IMR-90 (cell line): ENCODE data around the gene HAVCR2. TPM values are rescaled to one million over a fixed set of nuclear protein-coding genes. Genes with fewer than 3 reads are reported as not detected.

Experiments
- ATAC-seq: fragments of 200-7000 bp; cut with Tn5 transposase; 2 replicates; pipeline ENCODE4 v1.9.1; 2020; ENCODE audit warnings: low read depth, mild to moderate bottlenecking, moderate library complexity
- BruUV-seq: library from RNA; stranded (reverse); fragments of 400-500 nt; replicated peaks from 2 replicates; lab custom pipeline; 2021; lab: Mats Ljungman, UMichigan
- CTCF ChIA-PET: fragments of 300-600 bp; formaldehyde crosslinking; extraction: SDS; loops from one replicate; lab custom pipeline; 2021; ENCODE audit warnings: antibody characterized with exemption; lab: Yijun Ruan, JAX
- POLR2A ChIA-PET: fragments of 300-600 bp; sonication (Branson Sonifier 250); formaldehyde crosslinking; loops from one replicate; lab custom pipeline; 2022; ENCODE audit warnings: antibody characterized with exemption; ENCODE audit not compliant: unreplicated experiment; lab: Charles Lee
- DNase-seq: peaks from one replicate; pipeline ENCODE4 v3.0.0; 2013
- H2AFZ ChIP-seq: replicated peaks from 2 replicates; pipeline ENCODE3; 2013; ENCODE audit warnings: low read length, mild to moderate bottlenecking; ENCODE audit not compliant: poor library complexity
- H2AK5ac ChIP-seq: 2 replicates; pipeline ENCODE4 v1.6.1; 2013; ENCODE audit warnings: low read depth, low read length, inconsistent platforms
- H2AK9ac ChIP-seq: replicated peaks from 2 replicates; pipeline ENCODE3; 2013; ENCODE audit warnings: mild to moderate bottlenecking, low read depth, low read length, moderate library complexity; ENCODE audit not compliant: poor library complexity
- H2BK120ac ChIP-seq: 2 replicates; pipeline ENCODE4 v1.6.1; 2013; ENCODE audit warnings: low read depth, low read length, inconsistent platforms
- H2BK15ac ChIP-seq: 3 replicates; pipeline ENCODE4 v1.6.1; 2013; ENCODE audit warnings: low read depth, low read length, inconsistent platforms
- H2BK20ac ChIP-seq: 2 replicates; pipeline ENCODE4 v1.6.1; 2013; ENCODE audit warnings: low read depth, mild to moderate bottlenecking, inconsistent platforms, low read length, moderate library complexity
- H2BK5ac ChIP-seq: 2 replicates; pipeline ENCODE4 v1.6.1; 2013; ENCODE audit warnings: mild to moderate bottlenecking, low read depth, low read length, inconsistent platforms; ENCODE audit not compliant: poor library complexity, severe bottlenecking
- H3K14ac ChIP-seq: replicated peaks from 2 replicates; pipeline ENCODE4 v1.6.1; 2013; ENCODE audit warnings: low read depth, low read length, inconsistent platforms
- H3K18ac ChIP-seq: 2 replicates; pipeline ENCODE4 v1.6.1; 2013; ENCODE audit warnings: low read depth, low read length, control low read depth
- H3K23ac ChIP-seq: 2 replicates; pipeline ENCODE4 v1.6.1; 2013; ENCODE audit warnings: low read depth, low read length, inconsistent platforms
- H3K27ac ChIP-seq: 2 replicates; pipeline ENCODE4 v1.5.1; 2013; ENCODE audit warnings: mild to moderate bottlenecking, control low read depth, low read length; ENCODE audit not compliant: insufficient read depth
- H3K27me3 ChIP-seq: 2 replicates; pipeline ENCODE4 v1.6.1; 2013; ENCODE audit warnings: low read length; ENCODE audit not compliant: control insufficient read depth, insufficient read depth
- H3K36me3 ChIP-seq: 2 replicates; pipeline ENCODE4 v1.6.1; 2013; ENCODE audit warnings: low read length, mixed read lengths; ENCODE audit not compliant: control insufficient read depth, insufficient read depth
- H3K4ac ChIP-seq: 2 replicates; pipeline ENCODE4 v1.6.1; 2013; ENCODE audit warnings: low read depth, low read length, inconsistent platforms
- H3K4me1 ChIP-seq: 2 replicates; pipeline ENCODE4 v1.6.1; 2013; ENCODE audit warnings: low read length, mixed read lengths; ENCODE audit not compliant: control insufficient read depth, insufficient read depth
- H3K4me2 ChIP-seq: 2 replicates; pipeline ENCODE4 v1.6.1; 2013; ENCODE audit warnings: low read depth, mild to moderate bottlenecking, control low read depth, low read length, moderate library complexity
- H3K4me3 ChIP-seq: 2 replicates; pipeline ENCODE4 v1.5.1; 2013; ENCODE audit warnings: low read depth, mild to moderate bottlenecking, control low read depth, low read length, moderate library complexity; ENCODE audit not compliant: insufficient read depth
- H3K56ac ChIP-seq: 2 replicates; pipeline ENCODE4 v1.6.1; 2013; ENCODE audit warnings: low read length, inconsistent platforms; ENCODE audit not compliant: insufficient read depth; ENCODE audit errors: extremely low read depth
- H3K79me1 ChIP-seq, 2 experiments: 2 replicates each; pipeline ENCODE4 v1.6.1; 2013; ENCODE audit warnings: low read length in 2 of 2, inconsistent platforms in 1 of 2, low read depth in 1 of 2
- H3K9ac ChIP-seq: 2 replicates; pipeline ENCODE4 v1.6.1; 2013; ENCODE audit warnings: low read depth, low read length, control low read depth
- H3K9me1 ChIP-seq: 2 replicates; pipeline ENCODE4 v1.6.1; 2013; ENCODE audit warnings: low read length, inconsistent platforms; ENCODE audit not compliant: insufficient read depth
- H3K9me3 ChIP-seq: 2 replicates; pipeline ENCODE4 v1.6.1; 2013; ENCODE audit warnings: low read length; ENCODE audit not compliant: control insufficient read depth, insufficient read depth
- H4K20me1 ChIP-seq: 2 replicates; pipeline ENCODE4 v1.6.1; 2013; ENCODE audit warnings: low read length, inconsistent platforms; ENCODE audit not compliant: insufficient read depth
- H4K5ac ChIP-seq: 2 replicates; pipeline ENCODE4 v1.6.1; 2013; ENCODE audit warnings: mild to moderate bottlenecking, low read depth, low read length, control low read depth
- H4K8ac ChIP-seq, 2 experiments: 2 replicates each; pipeline ENCODE4 v1.6.1; 2013; ENCODE audit warnings: low read depth in 2 of 2, low read length in 2 of 2, control low read depth in 1 of 2, inconsistent platforms in 1 of 2
- H4K91ac ChIP-seq: 2 replicates; pipeline ENCODE4 v1.6.1; 2013; ENCODE audit warnings: low read depth, low read length, inconsistent platforms; ENCODE audit not compliant: insufficient read depth
- BHLHE40 ChIP-seq: fragments of 150-350 bp; IDR thresholded peaks from 2 replicates; pipeline ENCODE4 v1.6.1; 2016; ENCODE audit warnings: mild to moderate bottlenecking, low read depth, low read length
- CEBPB ChIP-seq: IDR thresholded peaks from 2 replicates; pipeline ENCODE4 v1.6.1; 2012; ENCODE audit warnings: low read depth, low read length, improper control_type of control experiment
- MAZ ChIP-seq: IDR thresholded peaks from 2 replicates; pipeline ENCODE4 v1.6.1; 2012; ENCODE audit warnings: low read depth, mild to moderate bottlenecking, low read length, improper control_type of control experiment, moderate library complexity, borderline replicate concordance
- WGBS, 2 experiments: methylation state at CpG; one replicate each; pipeline versions ENCODE4 v1.1.5 to v1.1.7; 2013; ENCODE audit warnings: missing lambda C conversion rate in 2 of 2; ENCODE audit not compliant: insufficient read length in 1 of 2; ENCODE audit errors: extremely low coverage in 2 of 2; 5-methylcytosine and 5-hydroxymethylcytosine counted together
- dilution Hi-C: fragments of 300-500 bp; cut with HindIII; formaldehyde crosslinking; loops from one replicate; pipeline ENCODE4 v1.14.3; 2018; ENCODE audit warnings: low sequenced_read_pairs; ENCODE audit not compliant: unreplicated experiment
- in situ Hi-C: fragments of 300-500 bp; cut with MboI; formaldehyde crosslinking; loops from 3 replicates; pipeline ENCODE4 v1.14.3; 2019; ENCODE audit warnings: low sequenced_read_pairs, inconsistent platforms, mixed read lengths
- intact Hi-C: fragments of 100-400 bp; cut with micrococcal nuclease; formaldehyde crosslinking; loops from 2 replicates; pipeline ENCODE4 v1.10.0; 2022
- polyA plus RNA-seq, 3 experiments: library from polyadenylated mRNA; depleted of rRNA; stranded (reverse); fragments of >200 nt; gene quantifications; 2 replicates each; pipeline ENCODE4 v1.2.3, GENCODE V29; 2012; ENCODE audit warnings: low replicate concordance in 1 of 3
- total RNA-seq: library from RNA; depleted of rRNA; stranded (reverse); fragments of >200 nt; gene quantifications from 2 replicates; pipeline ENCODE4 v1.2.3, GENCODE V29; 2012

The HAVCR2 gene
- total and polyA plus RNA-seq, 2 of the 4 experiments (the other 2 are of a cell fraction): under 0.01 to 0.07 TPM

DNA sequence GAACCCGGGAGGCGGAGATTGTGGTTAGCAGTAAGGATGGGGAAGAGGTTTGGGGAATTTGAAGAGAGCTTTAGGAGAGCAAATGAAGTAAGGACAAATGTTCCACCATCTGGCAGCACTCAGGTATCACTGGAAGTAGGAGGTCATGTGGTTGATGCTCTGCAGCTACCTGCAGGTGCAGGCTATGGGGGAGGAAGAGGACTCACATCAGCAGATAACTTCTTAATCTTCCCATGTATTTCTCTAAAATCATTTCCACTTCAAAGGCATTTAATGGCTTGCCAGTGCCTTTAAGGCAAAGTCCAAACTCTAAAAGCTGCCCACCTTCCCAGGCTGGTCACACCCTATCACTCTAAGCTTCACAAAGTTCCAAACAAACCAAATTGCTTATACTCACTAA is 41.8 kb downstream of the HAVCR2 start:
- H2AK9ac ChIP-seq: no peak overlapping the region
- H3K27ac ChIP-seq: no peak overlapping the region
- ATAC-seq: no peak
- H3K9me3 ChIP-seq: no peaks in the 10 kb centered on the region; the same call in 1 of the 2 replicates
- no peak overlapping the region for H3K4me3 ChIP-seq
- H3K79me1 ChIP-seq: no peaks in the 10 kb centered on the region
- dilution Hi-C loops: no loop called here
- H2BK15ac ChIP-seq: no peak overlapping the region
- no peak overlapping the region for H3K9ac ChIP-seq
- H2BK20ac ChIP-seq: no peak overlapping the region
- no peaks in the 10 kb centered on the region for H3K27me3 ChIP-seq
- WGBS, 2 experiments: 40% methylated on average over 2 of the region's 2 CpGs; no CpG with 5 or more reads in 1 of the 2 experiments
- no peak overlapping the region for H2BK120ac ChIP-seq
- H3K56ac ChIP-seq: no peak overlapping the region
- no peaks in the 10 kb centered on the region for H3K4me1 ChIP-seq
- no peak overlapping the region for H3K18ac ChIP-seq
- no peak for TF ChIP-seq CEBPB
- no peak for TF ChIP-seq BHLHE40
- no peak for TF ChIP-seq MAZ
- no peak overlapping the region for H3K4ac ChIP-seq
- no peak overlapping the region for H2BK5ac ChIP-seq
- H4K91ac ChIP-seq: no peak overlapping the region
- in situ Hi-C loops: no loop called here
- H4K8ac ChIP-seq: no peak overlapping the region
- H3K23ac ChIP-seq: no peak overlapping the region
- no peak overlapping the region for H2AK5ac ChIP-seq
- intact Hi-C loops: no loop called here
- no peaks in the 10 kb centered on the region for H3K36me3 ChIP-seq
- no peak overlapping the region for H4K5ac ChIP-seq
- CTCF ChIA-PET: interaction anchor here (0.6 to 1.1 kb wide), 3 partner anchors 28 to 1639 kb away, joined by 3 to 4 read pairs (median 3); no protein-coding TSS in a partner anchor
- no peaks in the 10 kb centered on the region for H3K9me1 ChIP-seq
- POLR2A ChIA-PET: no interaction called here
- no peak overlapping the region for H3K4me2 ChIP-seq
- BruUV-seq: no TSS peak
- DNase-seq: no peak
- H3K14ac ChIP-seq: no peak overlapping the region
- H4K20me1 ChIP-seq: no peaks in the 10 kb centered on the region
- H2AFZ ChIP-seq: no peak overlapping the region
